CD14-positive monocyte (primary cell): ENCODE measurements around the gene TPRX2. TPM values are rescaled to one million over a fixed set of nuclear protein-coding genes. Genes with fewer than 3 reads are reported as not detected.

ENCODE experiments used
- DNase-seq, 3 donors: peaks; one replicate each; pipeline ENCODE4 v3.0.0-alpha.2; 2011 to 2022
- H2AFZ ChIP-seq: 2 replicates; pipeline ENCODE4 v1.6.0; 2012; ENCODE audit warnings: mild to moderate bottlenecking, low read depth, low read length, inconsistent platforms; ENCODE audit not compliant: insufficient read depth, poor library complexity, severe bottlenecking
- H3K27ac ChIP-seq, 2 donors: 1 replicate in 1 of 2; 2 replicates in 1 of 2; pipeline ENCODE4 v1.5.1; 2012 to 2013; ENCODE audit warnings: low read length in 2 of 2, control low read depth in 1 of 2, inconsistent platforms in 1 of 2, low read depth in 1 of 2, mild to moderate bottlenecking in 1 of 2
- H3K27me3 ChIP-seq, 2 donors: one replicate each; pipeline versions ENCODE4 v1.6.0 to v1.6.1; 2011 to 2013; ENCODE audit warnings: low read length in 2 of 2; ENCODE audit not compliant: control insufficient read depth in 2 of 2, insufficient read depth in 2 of 2
- H3K36me3 ChIP-seq, 2 donors: replicated peaks in 1 of 2; 1 replicate in 1 of 2; 2 replicates in 1 of 2; pipeline versions ENCODE4 v1.5.1 to v1.6.1; 2012 to 2013; ENCODE audit warnings: low read length in 2 of 2, control low read depth in 1 of 2, inconsistent platforms in 1 of 2, mild to moderate bottlenecking in 1 of 2; ENCODE audit not compliant: insufficient read depth in 2 of 2, control insufficient read depth in 1 of 2
- H3K4me1 ChIP-seq, 2 donors: 1 replicate in 1 of 2; 2 replicates in 1 of 2; pipeline versions ENCODE4 v1.5.1 to v1.6.1; 2012 to 2013; ENCODE audit warnings: low read length in 2 of 2, control low read depth in 1 of 2, inconsistent platforms in 1 of 2, mild to moderate bottlenecking in 1 of 2, moderate library complexity in 1 of 2; ENCODE audit not compliant: insufficient read depth in 2 of 2, control insufficient read depth in 1 of 2
- H3K4me2 ChIP-seq: replicated peaks from 2 replicates; pipeline ENCODE3; 2012; ENCODE audit warnings: low read length, moderate library complexity, mild to moderate bottlenecking; ENCODE audit not compliant: poor library complexity, severe bottlenecking; ENCODE audit errors: extremely low read depth
- H3K4me3 ChIP-seq, 3 experiments: fragments of 200-600 bp in 1 of 3; sonication (generic) in 1 of 3; replicated peaks in 1 of 3; 1 replicate in 2 of 3; 2 replicates in 1 of 3; pipeline ENCODE4 v1.5.1; 2011 to 2013; ENCODE audit warnings: low read length in 3 of 3, mild to moderate bottlenecking in 3 of 3, control low read depth in 2 of 3, low read depth in 2 of 3, inconsistent platforms in 1 of 3, moderate library complexity in 1 of 3
- H3K79me2 ChIP-seq: 2 replicates; pipeline ENCODE4 v1.6.0; 2012; ENCODE audit warnings: mild to moderate bottlenecking, control low read depth, inconsistent platforms, low read length, moderate library complexity; ENCODE audit not compliant: insufficient read depth
- H3K9ac ChIP-seq: 2 replicates; pipeline ENCODE4 v1.6.0; 2017; ENCODE audit warnings: low read length, mild to moderate bottlenecking; ENCODE audit not compliant: insufficient read depth, poor library complexity, severe bottlenecking
- H3K9me3 ChIP-seq, 2 donors: replicated peaks in 1 of 2; 1 replicate in 1 of 2; 2 replicates in 1 of 2; pipeline versions ENCODE4 v1.5.1 to v1.6.1; 2012 to 2013; ENCODE audit warnings: low read length in 2 of 2, control low read depth in 1 of 2; ENCODE audit not compliant: control insufficient read depth in 1 of 2, insufficient read depth in 1 of 2
- H4K20me1 ChIP-seq: 2 replicates; pipeline ENCODE4 v1.6.0; 2012; ENCODE audit warnings: mild to moderate bottlenecking, low read length, control low read depth, moderate library complexity; ENCODE audit not compliant: insufficient read depth
- H3K27ac Mint-ChIP-seq, 7 donors: one replicate each; pipeline ENCODE4 v1.8.0; 2020; ENCODE audit warnings: mild to moderate bottlenecking in 7 of 7, mixed read lengths in 7 of 7, moderate library complexity in 6 of 7, inconsistent platforms in 2 of 7
- H3K27me3 Mint-ChIP-seq, 3 donors: one replicate each; pipeline ENCODE4 v1.8.0; 2021 to 2022; ENCODE audit warnings: low read depth in 3 of 3, mild to moderate bottlenecking in 3 of 3, mixed read lengths in 3 of 3, moderate library complexity in 3 of 3, inconsistent platforms in 1 of 3
- H3K36me3 Mint-ChIP-seq, 2 donors: one replicate each; pipeline ENCODE4 v1.8.0; 2020; ENCODE audit warnings: mixed read lengths in 2 of 2, inconsistent platforms in 1 of 2, mild to moderate bottlenecking in 1 of 2
- H3K4me1 Mint-ChIP-seq: one replicate; pipeline ENCODE4 v1.8.0; 2020; ENCODE audit warnings: mild to moderate bottlenecking, mixed read lengths
- H3K4me3 Mint-ChIP-seq, 2 donors: one replicate each; pipeline ENCODE4 v1.8.0; 2020; ENCODE audit warnings: mild to moderate bottlenecking in 2 of 2, mixed read lengths in 2 of 2, moderate library complexity in 1 of 2
- H3K9me3 Mint-ChIP-seq, 7 donors: one replicate each; pipeline ENCODE4 v1.8.0; 2020 to 2022; ENCODE audit warnings: mixed read lengths in 7 of 7, mild to moderate bottlenecking in 6 of 7, moderate library complexity in 6 of 7, inconsistent platforms in 2 of 7
- CTCF ChIP-seq: fragments of 200-600 bp; IDR thresholded peaks from one replicate; pipeline ENCODE4 v1.8.0; 2022; ENCODE audit warnings: antibody characterized with exemption, mild to moderate bottlenecking
- WGBS: methylation state at CpG from one replicate; pipeline ENCODE4 v1.1.5; 2013; ENCODE audit warnings: missing lambda C conversion rate; ENCODE audit not compliant: insufficient coverage; 5-methylcytosine and 5-hydroxymethylcytosine counted together
- intact Hi-C, 2 donors: fragments of 100-400 bp; cut with micrococcal nuclease; formaldehyde crosslinking; loops; one replicate each; pipeline versions ENCODE4 v1.15.0 to v1.15.1; 2023
- polyA plus RNA-seq, 3 donors: library from polyadenylated mRNA; depleted of rRNA in 1 of 3; unstranded in 2 of 3; stranded (reverse) in 1 of 3; fragments of 300-500 nt in 2 of 3; fragments of >200 nt in 1 of 3; fragmentation: Illumina TruSeq in 2 of 3; gene quantifications; 1 replicate in 2 of 3; 2 replicates in 1 of 3; pipeline ENCODE4 v1.2.3, GENCODE V29; 2012 to 2021

The TPRX2 gene
- polyA plus RNA-seq, 3 donors, result not detected

GRCh38 chr19:47826800-47827199 lies 32.2 kb upstream of the TPRX2 start:
- Histone ChIP-seq H4K20me1 (no peaks in the 10 kb centered on the region), H3K36me3 (no peaks in the 10 kb centered on the region), H3K79me2 (no peaks in the 10 kb centered on the region), H3K27ac (no peak overlapping the region), H3K4me3 (no peak overlapping the region), H3K27me3 (no peaks in the 10 kb centered on the region), H2AFZ (no peak overlapping the region), H3K9me3 (peaks cover 0 to 7% of the 10 kb centered on the region in 2 donors), H3K4me1 (no peaks in the 10 kb centered on the region), H3K9ac (no peak overlapping the region), H3K4me2 (no peak overlapping the region)
- Mint-ChIP-seq H3K4me1 (no peaks in the 10 kb centered on the region), H3K4me3 (no peak overlapping the region), H3K27me3 (peaks cover 9 to 21% (median 9%) of the 10 kb centered on the region in 3 donors), H3K36me3 (no peaks in the 10 kb centered on the region), H3K27ac (peak overlapping the region in 1 of 7 donors; percentile 8), H3K9me3 (peaks cover 0 to 13% (median 9%) of the 10 kb centered on the region in 7 donors)
- WGBS, result 90% methylated on average over 5 of the region's 6 CpGs
- intact Hi-C loops, result no loop called here
- no peak for DNase-seq
- TF ChIP-seq CTCF, result no peak

DNA sequence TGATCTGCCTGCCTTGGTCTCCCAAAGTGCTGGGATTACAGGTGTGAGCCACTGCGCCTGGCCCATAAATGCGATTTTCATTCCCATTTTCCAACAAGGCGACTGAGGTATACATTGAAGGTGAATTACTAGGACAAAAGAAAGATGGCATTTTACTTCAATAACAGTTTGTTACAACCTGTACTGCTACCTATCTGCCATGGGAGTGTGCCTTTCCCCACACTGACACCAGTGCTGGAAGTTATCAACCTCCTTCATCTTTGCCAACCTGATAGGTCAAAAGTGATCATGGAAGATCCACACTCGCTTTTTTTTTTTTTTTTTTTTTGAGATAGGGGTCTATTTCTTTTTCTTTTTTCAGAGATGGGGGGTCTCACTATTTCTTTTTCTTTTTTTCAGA lies 26.3 kb upstream of the TPRX2 start:
- H3K27ac Mint-ChIP-seq, result no peak overlapping the region
- no peaks in the 10 kb centered on the region for H3K9me3 ChIP-seq
- no peak overlapping the region for H3K9ac ChIP-seq
- peaks cover 0 to 2% (median 0%) of the 10 kb centered on the region in 7 donors for H3K9me3 Mint-ChIP-seq
- no peak overlapping the region for H3K4me2 ChIP-seq
- no peaks in the 10 kb centered on the region for H3K36me3 Mint-ChIP-seq
- no CpG with 5 or more reads among the region's 4 CpGs for WGBS
- H3K27me3 Mint-ChIP-seq, result peaks cover 0 to 20% (median 3%) of the 10 kb centered on the region in 3 donors
- no peaks in the 10 kb centered on the region for H3K4me1 Mint-ChIP-seq
- TF ChIP-seq CTCF, result no peak
- H4K20me1 ChIP-seq, result no peaks in the 10 kb centered on the region
- H3K4me3 ChIP-seq, result no peak overlapping the region
- DNase-seq, result no peak
- no peaks in the 10 kb centered on the region for H3K36me3 ChIP-seq
- no peaks in the 10 kb centered on the region for H3K79me2 ChIP-seq
- H3K4me3 Mint-ChIP-seq, result no peak overlapping the region
- no peak overlapping the region for H3K27ac ChIP-seq
- intact Hi-C loops, result no loop called here
- no peaks in the 10 kb centered on the region for H3K4me1 ChIP-seq
- H3K27me3 ChIP-seq, result no peaks in the 10 kb centered on the region
- no peak overlapping the region for H2AFZ ChIP-seq
